DMS 273 (cell line): ENCODE data around the gene FIS1.
A peak's percentile ranks its signal among the peaks of the same experiment; 100 is the strongest.
"Not testable (repeated sequence)": the region's sequence is repeated elsewhere in the genome, so short reads cannot be mapped to it uniquely, and the experiment has no call there.

ENCODE experiments used
- DNase-seq: peaks from one replicate; lab custom pipeline; 2025; ENCODE audit not compliant: unreplicated experiment; lab: John Stamatoyannopoulos, UW

The FIS1 gene

DNA sequence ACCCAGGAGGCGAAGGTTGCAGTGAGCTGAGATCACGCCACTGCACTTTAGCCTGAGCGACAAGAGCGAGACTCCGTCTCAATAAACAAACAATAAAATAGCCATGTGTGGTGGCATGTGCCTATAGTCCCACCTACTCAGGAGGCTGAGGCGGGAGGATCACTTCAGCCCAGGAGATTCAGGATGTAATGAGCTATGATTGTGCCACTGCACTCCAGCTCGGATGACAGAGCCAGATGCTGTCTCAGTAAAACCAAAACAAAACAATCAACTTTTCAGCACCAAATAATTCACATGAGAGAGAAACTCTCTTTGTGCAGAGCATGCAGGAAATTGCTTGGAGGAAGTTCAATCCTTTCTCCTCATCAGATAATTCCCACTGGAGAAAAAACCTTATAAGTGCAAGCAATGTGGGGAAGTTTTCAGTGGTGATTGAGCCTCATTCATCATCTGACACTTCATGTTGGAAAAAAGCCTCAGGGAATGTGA, 13.4 kb upstream of the FIS1 start:
- DNase-seq = peak; percentile 38

DNA sequence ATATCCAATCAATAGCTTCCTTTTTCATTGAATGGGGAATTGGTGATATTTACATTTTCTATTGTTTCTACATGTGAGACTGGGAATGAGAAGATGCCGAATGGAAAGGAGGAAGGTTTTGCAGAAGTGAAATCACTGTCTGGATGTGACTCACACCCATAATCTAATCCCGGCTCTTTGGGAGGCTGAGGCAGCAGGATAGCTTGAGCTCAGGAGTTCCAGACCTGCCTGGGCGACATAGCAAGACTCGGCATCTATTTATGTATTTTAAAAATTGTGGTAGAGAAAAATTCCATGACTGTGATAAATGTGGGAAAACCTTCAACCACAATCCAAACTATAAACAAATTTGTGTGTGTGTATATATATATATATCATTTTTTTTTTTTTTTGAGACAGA, 10.9 kb upstream of the FIS1 start:
- no peak for DNase-seq

GRCh38 chr7:101253199-101253598, 8.3 kb upstream of the FIS1 start:
- not testable (repeated sequence) for DNase-seq

GRCh38 chr7:101251871-101252659, 7.2 kb upstream of the FIS1 start:
- peak; percentile 100 for DNase-seq

GRCh38 chr7:101250324-101250723, 5.4 kb upstream of the FIS1 start:
- no peak for DNase-seq

GRCh38 chr7:101248276-101248675, 3.4 kb upstream of the FIS1 start:
- DNase-seq = peak; percentile 58

GRCh38 chr7:101245147-101245668, 327 bp upstream of the FIS1 start:
- DNase-seq = no peak

GRCh38 chr7:101243646-101244374, 1.1 kb downstream of the FIS1 start:
- DNase-seq = peak; percentile 70

DNA sequence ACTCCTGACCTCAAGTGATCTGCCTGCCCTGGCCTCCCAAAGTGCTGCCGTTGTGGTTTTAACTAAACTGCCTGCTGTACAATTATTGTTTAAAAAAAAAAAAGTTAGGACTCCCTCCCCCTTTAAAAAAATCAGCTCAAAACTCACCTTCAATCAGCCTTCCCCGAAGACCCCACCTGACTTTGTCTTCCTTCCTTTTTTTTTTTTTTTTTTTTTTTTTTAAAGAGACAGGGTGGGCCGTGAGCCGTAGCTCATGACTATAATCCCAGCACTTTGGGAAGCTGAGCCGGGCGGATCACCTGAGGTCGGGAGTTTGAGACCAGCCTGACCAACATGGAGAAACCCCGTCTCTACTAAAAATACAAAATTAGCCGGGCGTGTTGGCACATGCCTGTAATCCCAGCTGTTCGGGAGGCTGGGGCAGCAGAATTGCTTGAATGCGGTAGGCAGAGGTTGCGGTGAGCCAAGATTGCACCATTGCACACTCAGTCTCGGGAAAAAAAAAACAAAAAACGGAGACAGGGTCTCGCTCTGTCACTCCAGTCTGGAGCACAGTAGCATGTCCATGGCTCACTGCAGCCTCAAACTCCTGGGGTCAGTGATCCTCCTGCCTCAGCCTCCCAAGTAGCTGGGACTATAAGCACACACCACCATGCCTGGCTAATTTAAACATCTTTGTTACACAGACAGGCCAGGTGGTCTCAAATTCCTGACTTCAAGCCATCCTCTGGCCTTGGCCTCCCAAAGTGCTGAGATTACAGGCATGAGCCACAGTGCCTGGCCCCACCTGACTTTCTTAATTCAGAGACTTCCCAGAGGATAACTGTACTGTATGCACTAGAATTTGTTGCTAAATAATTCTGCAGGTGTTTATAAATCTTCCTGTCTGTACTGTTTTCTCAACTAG, 3.2 kb downstream of the FIS1 start:
- peak; percentile 74 for DNase-seq

DNA sequence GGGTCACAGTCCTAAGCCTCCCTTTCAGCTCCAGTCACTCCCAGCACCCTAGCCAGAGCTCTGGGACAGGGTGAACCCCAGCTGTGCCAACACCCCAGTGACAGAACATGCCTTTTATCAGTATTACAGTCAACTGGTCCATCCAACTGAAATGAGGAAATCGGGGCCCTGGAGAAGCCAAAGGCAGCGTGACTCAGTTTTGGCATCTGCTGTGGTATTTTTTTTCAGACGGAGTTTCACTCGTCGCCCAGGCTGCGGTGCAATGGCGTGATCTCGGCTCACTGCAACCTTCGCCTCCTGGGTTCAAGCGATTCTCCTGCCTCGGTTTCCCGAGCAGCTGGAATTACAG, 3.9 kb downstream of the FIS1 start:
- DNase-seq = peak; percentile 68

DNA sequence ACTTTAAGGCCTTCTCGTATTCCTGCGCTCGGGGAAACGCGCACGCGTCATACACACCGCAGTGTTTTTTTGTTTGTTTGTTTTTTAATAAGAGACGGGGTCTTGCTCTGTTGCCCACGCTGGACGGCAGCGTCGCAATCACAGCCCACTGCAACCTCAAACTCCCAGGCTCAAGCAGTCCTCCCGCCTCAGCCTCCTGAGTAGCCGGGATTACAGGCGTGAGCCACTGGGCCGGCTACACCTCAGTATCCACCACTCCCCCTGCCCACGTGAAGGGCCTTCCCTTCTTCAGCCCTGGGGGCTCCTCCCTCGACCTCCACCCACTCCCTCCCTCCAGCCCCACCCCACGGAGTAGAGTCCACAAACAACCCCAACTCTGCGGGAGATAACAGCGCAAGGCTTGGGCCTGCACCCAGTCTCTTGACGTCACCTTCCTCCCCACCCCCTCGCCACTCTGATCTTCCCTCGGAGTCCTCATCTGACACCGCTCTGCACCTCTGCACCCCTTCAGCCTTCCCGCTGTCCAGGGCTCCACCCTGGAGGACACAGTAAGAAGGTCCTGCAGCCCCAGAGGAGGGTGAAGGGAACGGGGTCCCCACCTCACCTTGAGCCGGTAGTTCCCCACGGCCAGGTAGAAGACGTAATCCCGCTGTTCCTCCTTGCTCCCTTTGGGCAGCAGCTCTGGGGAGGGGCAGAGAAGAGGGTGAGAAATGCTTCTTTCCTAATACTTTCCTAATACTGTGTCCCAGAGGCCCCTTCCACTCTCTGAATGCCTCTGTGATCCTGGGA, 4.5 kb downstream of the FIS1 start:
- no peak for DNase-seq

GRCh38 chr7:101239951-101240220, 5.0 kb downstream of the FIS1 start:
- DNase-seq = no peak

- no peak for DNase-seq
Measured at GRCh38 chr7:101239191-101239950, 5.5 kb downstream of the FIS1 start.

- no peak for DNase-seq
Measured at GRCh38 chr7:101238226-101239182, 6.4 kb downstream of the FIS1 start.

DNA sequence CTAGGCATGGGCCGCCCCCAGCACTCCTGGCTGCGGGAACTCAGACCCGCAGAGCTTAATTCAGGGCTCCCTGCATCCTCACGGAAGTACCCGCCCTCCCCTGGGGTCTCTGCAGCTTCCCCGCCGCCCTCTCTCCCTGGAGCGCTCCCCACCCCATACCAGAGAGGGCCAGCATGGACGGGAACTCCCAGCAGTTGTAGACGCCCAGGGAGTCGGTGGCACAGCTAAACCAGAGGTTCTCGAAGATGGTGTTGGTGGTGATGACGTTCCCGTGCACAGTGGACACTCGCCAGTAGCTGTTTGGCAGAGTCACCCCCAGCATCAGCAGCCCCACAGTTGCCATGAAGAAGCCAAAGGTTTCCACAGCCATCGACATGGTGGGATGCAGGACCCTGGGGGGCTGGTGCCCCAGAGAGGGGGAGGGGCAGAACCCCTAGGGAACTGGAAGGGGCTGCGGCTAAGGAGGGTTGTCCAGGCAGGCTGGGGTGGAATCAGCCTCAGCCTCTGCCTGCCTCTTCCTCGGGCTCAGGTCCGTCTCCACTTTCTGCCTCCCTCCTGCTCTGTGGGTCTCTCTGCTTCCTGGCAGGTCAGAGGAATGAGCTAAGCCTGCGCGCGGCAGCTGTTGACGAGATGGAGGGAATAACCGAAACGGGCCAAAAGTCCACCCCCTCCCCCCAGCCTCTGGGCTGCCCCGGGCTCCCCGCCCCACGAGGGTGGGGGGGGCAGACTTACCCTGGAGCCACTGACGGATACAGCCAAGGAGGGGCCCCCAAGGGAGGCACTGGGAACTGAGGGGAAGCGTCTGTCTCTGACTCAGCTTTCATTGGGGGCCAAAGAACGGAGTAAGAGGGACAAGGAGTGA, 7.4 kb downstream of the FIS1 start, which contains the start of gene CLDN15:
Gene CLDN15 (minus strand): TSS at position 597 of the 862 bp plus-strand sequence. CDS start 221 bp downstream, at position 376.
- DNase-seq = peak; percentile 44

- no peak for DNase-seq
Measured at GRCh38 chr7:101236292-101236835, 8.5 kb downstream of the FIS1 start.

DNA sequence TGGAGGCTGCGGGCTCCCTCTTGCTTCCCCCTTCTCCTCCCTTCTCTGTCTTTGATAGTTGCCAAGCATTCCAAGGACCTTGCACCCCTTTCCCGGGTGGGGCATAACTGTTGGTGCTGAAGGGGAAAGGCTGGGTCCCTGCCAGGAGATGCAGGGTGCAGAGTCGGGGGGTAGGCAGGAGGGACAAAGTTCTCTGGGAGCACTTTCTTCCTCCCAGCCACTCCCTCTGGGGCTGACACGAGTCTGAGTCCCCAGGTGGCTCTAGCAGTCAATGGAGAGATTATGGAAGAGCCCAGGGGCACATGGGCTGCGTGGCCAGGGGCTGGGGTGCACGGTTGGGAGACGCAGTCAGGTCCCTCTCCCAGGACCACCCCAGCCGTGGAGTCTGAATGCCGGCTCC, 9.4 kb downstream of the FIS1 start:
- no peak for DNase-seq
